Epithelial cell of esophagus (primary cell): Measurements from ENCODE around the gene ZNF468.
"Not testable (repeated sequence)": the region's sequence is repeated elsewhere in the genome, so short reads cannot be mapped to it uniquely, and the experiment has no call there.

Experiments
- DNase-seq: peaks from one replicate; pipeline ENCODE4 v3.0.0; 2010; ENCODE audit warnings: low read depth
- H3K4me3 ChIP-seq: 2 replicates; pipeline ENCODE4 v1.5.1; 2011; ENCODE audit warnings: mild to moderate bottlenecking, low read length, control low read depth
- CTCF ChIP-seq: IDR thresholded peaks from 2 replicates; pipeline ENCODE4 v1.5.1; 2011; ENCODE audit warnings: low read depth, mild to moderate bottlenecking, low read length, control low read depth, inconsistent platforms; ENCODE audit not compliant: insufficient read depth; ENCODE audit errors: missing control alignments

ZNF468 gene

GRCh38 chr19:52825765-52826164, 31.7 kb downstream of the ZNF468 start:
- no peak for DNase-seq
- no peak for TF ChIP-seq CTCF
- no peak overlapping the region for H3K4me3 ChIP-seq

GRCh38 chr19:52823676-52824075, 33.7 kb downstream of the ZNF468 start:
- no peak for TF ChIP-seq CTCF
- H3K4me3 ChIP-seq = no peak overlapping the region
- DNase-seq = no peak

DNA sequence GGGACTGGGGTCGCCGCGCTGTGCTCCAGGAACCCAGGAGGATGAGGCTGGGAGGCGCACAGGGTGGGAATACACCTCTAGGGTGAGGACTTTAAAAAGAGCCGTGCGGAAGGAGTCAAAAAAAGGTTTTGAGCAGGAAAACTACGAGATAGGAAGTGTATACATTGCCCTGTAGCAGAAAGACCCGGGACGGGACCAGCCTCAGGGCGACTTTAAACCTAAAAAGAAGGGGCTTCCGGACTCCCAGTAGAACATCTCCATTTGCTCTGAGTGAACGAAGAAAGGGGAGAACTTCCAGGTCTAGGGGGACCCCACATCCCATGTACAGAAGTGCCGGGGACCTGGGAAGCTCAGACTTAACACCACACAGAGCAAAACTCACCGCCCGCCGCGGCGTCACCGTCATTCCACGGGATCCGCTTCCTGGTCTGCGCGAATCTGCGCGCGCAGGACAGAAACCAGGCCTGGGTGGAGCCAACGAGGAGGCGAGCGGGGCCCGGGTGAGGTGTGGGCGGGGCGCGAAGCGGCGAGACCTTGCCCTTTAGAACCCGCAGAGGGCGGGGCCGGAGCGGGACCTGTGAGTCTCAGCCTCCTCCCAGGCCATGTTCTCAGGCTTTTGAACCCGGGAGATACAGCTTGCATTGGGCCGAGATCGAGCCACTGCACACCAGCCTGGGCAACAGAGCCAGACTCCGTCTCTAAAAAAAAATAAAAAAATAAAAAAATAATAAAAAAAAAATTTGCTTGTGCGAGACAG, 36.0 kb downstream of the ZNF468 start, which contains the start of gene ZNF28:
Gene ZNF28, minus strand, starts transcription at position 430 of the 757 bp plus-strand sequence. CDS start 3,675 bp downstream, outside the sequence.
- peak; percentile 30 for DNase-seq

DNA sequence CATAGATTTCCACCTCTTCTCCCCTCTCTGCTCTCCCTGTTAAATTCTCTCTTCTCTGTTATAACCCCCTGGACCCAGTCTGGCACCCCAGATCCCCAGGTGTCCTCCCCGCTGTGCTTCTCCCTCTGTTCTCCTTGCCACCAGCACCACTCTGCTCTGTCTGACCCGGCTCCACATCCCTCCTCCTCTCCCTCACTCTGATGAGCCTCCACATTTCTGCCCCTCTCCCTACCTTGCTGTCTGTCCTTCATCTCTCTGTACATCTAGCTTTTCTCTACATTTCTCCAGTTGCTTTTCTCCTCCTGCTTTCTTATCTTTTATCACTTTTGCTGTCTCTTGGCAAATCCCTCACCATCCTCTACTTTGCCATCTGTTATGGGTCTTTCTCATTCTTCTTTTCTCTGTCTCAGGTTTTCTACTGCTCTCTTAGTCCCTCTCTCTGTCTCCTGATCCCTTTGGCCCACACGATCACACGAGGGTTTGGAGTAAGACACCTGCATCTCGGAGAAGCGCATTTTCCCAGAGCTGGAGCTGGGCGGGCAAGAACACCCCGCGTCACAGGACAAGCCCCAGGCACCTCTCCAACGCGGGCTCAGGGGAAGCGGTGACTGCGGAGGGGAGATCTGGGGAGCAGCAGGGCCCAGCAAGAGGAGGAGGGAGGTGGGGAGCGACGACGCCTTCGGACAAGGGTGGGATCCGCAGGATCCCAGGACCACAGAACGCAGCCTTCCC, 36.8 kb downstream of the ZNF468 start:
- peak; percentile 20 for DNase-seq
- peak overlapping the region; percentile 72 for H3K4me3 ChIP-seq

More for the DNA sequence above, 36.0 kb downstream of the ZNF468 start, which contains the start of gene ZNF28:
- peak within 1 kb of the TSS; percentile 72 for H3K4me3 ChIP-seq

- no peak for DNase-seq
- H3K4me3 ChIP-seq = no peak overlapping the region
- no peak for TF ChIP-seq CTCF
Observed at GRCh38 chr19:52809801-52810200, 47.6 kb downstream of the ZNF468 start.

DNA sequence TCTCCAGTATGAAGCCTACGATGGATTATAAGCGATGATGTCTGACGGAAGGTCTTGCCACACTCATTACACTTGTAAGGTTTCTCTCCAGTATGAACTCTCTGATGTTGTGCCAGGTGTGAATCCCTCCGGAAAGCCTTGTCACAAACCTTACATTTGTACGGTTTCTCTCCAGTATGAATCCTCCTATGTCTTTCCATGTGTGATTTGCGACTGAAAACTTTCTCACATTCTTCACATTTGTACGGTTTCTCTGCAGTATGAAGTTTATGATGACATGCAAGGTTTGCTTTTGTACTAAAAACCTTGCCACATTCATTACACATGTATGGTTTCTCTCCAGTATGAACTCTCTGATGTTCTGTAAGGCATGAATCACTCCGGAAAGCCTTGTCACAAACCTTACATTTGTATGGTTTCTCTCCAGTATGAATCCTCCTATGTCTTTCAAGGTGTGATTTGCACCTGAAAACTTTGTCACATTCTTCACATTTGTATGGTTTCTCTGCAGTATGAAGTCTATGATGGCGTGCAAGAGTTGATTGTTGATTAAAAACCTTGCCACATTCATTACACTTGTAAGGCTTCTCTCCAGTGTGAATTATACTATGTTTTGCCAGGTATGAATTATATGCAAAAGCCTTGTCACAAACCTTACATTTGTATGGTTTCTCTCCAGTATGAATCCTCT, 57.3 kb downstream of the ZNF468 start:
- DNase-seq, H3K4me3 ChIP-seq: not testable (repeated sequence)

DNA sequence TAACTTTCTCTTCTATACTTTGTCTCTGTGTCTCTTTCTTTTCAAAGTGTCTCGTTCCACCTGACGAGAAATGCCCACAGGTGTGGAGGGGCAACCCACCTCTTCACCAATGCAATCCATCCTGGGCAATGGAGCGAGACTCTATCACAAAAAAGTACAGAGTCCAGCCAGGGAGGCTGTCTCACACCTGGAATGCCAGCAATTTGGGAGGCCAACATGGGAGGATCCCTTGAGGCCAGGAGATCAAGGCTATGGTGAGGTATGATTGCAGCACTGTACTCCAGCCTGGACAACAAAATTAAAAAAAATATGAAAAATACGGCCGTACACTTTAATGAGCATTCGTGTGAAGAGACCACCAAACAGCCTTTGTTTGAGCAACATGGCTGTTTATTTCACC, 68.0 kb downstream of the ZNF468 start:
- TF ChIP-seq CTCF = no peak
- H3K4me3 ChIP-seq = no peak overlapping the region
- DNase-seq = no peak
